Pancreas (tissue), 10 donors: Measurements from ENCODE around the gene BLVRB. TPM values are rescaled to one million over a fixed set of nuclear protein-coding genes. Genes with fewer than 3 reads are reported as not detected.
"Not testable (repeated sequence)": the region's sequence is repeated elsewhere in the genome, so short reads cannot be mapped to it uniquely, and the experiment has no call there.

Experiments
- ATAC-seq, 4 donors: fragments of 200-7000 bp; cut with Tn5 transposase; one replicate each; pipeline versions ENCODE4 v1.8.0 to v1.9.1; 2020; ENCODE audit warnings: mild to moderate bottlenecking in 4 of 4, moderate library complexity in 4 of 4
- DNase-seq, 6 donors: peaks; one replicate each; pipeline ENCODE4 v3.0.0-alpha.2; 2020
- FAIRE-seq: peaks from 2 replicates; lab custom pipeline; 2012; peaks lifted over from hg19 to GRCh38; lab: Jason Lieb, UNC
- H3K27ac ChIP-seq, 4 donors: fragments of 200-600 bp; sonication (generic); 1 replicate in 3 of 4; 2 replicates in 1 of 4; pipeline versions ENCODE4 v1.5.0 to v1.8.0; 2020
- H3K27me3 ChIP-seq, 4 donors: fragments of 200-600 bp; one replicate each; pipeline ENCODE4 v1.8.0; 2021
- H3K36me3 ChIP-seq, 3 donors: fragments of 200-600 bp; sonication (generic) in 1 of 3; one replicate each; pipeline versions ENCODE4 v1.5.0 to v1.8.0; 2020 to 2021
- H3K4me1 ChIP-seq, 3 donors: fragments of 200-600 bp; one replicate each; pipeline ENCODE4 v1.8.0; 2021
- H3K4me3 ChIP-seq, 4 donors: fragments of 200-600 bp; sonication (generic) in 2 of 4; one replicate each; pipeline versions ENCODE4 v1.5.0 to v1.8.0; 2020 to 2021
- H3K9me3 ChIP-seq, 4 donors: fragments of 200-600 bp; one replicate each; pipeline ENCODE4 v1.8.0; 2021
- WGBS, 2 donors: extraction: QIAGEN DNeasy Blood & Tissue Kit; methylation state at CpG; one replicate each; pipeline ENCODE4 v1.1.7; 2013; 5-methylcytosine and 5-hydroxymethylcytosine counted together
- intact Hi-C, 3 donors: fragments of 100-400 bp; cut with DNase I; formaldehyde crosslinking; loops; one replicate each; pipeline versions ENCODE4 v1.11.1 to v1.14.2; 2022
- polyA plus RNA-seq, 2 donors: library from polyadenylated mRNA; stranded (reverse); fragments of 200-250 nt; gene quantifications; one replicate each; pipeline ENCODE4 v1.2.3, GENCODE V29; 2013
- total RNA-seq, 6 donors: library from RNA; stranded (reverse); fragmentation: NEBNext Ultra II Directional in 4 of 6; extraction: Animal tissue kit (Norgen Biotek cat#: 25700) in 4 of 6; gene quantifications; one replicate each; pipeline versions ENCODE4 v1.2.1 to v1.2.4, GENCODE V29; 2021 to 2023
- TF ChIP-seq, protein P1 (sequence below), 4 donors: fragments of 200-600 bp; sonication (generic) in 3 of 4; IDR thresholded peaks; one replicate each; pipeline versions ENCODE4 v1.5.0 to v1.8.0; 2021; ENCODE audit warnings: antibody characterized with exemption in 4 of 4
- donor health status: healthy with polysubstance abuse.
- donor health status: DM: no; HTN: no; CAD: no; lungs with moderate emphysema.
- donor health status: DM: no; HTN: no; CAD: no.
- donor health status: control.
- donor health status: control.
- donor health status: Bipolar disorder and iron deficiency.
- donor health status: DM: yes; HTN: yes; CAD: no.
- donor health status: DM: no; HTN: no; CAD: no.
- donor health status: DM: no; HTN: no; CAD: no.
- donor health status: DM: yes; HTN: yes; CAD: no.

BLVRB gene
- total and polyA plus RNA-seq, 8 donors = 24.1 to 49.4 (median 37.4) TPM

DNA sequence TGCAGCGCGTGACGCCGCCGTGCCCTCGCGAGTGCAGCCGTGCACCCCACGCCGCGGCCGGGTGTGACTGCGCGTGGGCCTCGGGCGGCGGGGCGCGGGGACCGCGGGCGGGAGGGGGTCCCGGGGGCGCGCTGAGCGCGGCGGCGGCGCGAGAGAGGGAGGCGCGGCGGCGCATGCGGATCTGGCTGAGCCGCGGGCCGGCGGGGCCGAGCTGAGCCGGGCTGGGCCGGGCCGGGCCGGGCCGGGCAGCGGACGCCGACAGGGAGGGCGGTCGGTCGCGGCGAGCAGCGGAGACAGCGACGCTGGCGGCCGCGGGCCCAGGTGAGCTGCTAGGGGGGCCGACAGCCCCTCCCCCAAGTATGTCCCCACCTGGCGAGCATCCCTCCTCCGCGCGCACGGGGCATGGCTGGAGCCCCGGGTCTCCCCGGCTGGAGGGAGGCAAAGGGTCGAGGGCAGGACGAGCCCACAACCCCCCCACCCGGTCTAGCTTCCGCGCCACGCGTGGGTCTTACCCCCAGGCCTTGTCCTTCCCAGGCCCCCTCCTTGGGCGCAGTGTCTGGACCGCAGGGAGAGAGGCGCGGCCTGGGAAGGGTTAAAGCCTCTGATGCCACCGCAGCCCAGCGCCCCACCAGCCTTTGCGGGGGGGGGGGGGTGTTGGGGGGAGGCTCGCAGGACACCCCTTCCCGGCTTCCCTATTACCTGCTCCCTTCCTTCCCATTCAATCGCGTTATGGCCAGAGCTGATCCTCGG is 1.6 kb upstream of the BLVRB start, which contains the start of gene SPTBN4:
SPTBN4 (plus strand) TSS at position 17 of the 750 bp plus-strand sequence. CDS start 5,621 bp downstream, outside the sequence.
- intact Hi-C loops = no loop called here
- Histone ChIP-seq H3K9me3 (no peaks in the 10 kb centered on the region), H3K27ac (peak within 1 kb of the TSS; percentile 7 to 89 (median 60)), H3K27me3 (no peaks in the 10 kb centered on the region), H3K4me1 (peaks cover 3 to 19% (median 4%) of the 10 kb centered on the region in 3 donors), H3K36me3 (no peaks in the 10 kb centered on the region), H3K4me3 (peak within 1 kb of the TSS; percentile 18 to 69 (median 35))
- 7 to 15% methylated on average over 22 to 85 of the region's 87 CpGs for WGBS, 2 donors
- TF ChIP-seq, protein P1, sequence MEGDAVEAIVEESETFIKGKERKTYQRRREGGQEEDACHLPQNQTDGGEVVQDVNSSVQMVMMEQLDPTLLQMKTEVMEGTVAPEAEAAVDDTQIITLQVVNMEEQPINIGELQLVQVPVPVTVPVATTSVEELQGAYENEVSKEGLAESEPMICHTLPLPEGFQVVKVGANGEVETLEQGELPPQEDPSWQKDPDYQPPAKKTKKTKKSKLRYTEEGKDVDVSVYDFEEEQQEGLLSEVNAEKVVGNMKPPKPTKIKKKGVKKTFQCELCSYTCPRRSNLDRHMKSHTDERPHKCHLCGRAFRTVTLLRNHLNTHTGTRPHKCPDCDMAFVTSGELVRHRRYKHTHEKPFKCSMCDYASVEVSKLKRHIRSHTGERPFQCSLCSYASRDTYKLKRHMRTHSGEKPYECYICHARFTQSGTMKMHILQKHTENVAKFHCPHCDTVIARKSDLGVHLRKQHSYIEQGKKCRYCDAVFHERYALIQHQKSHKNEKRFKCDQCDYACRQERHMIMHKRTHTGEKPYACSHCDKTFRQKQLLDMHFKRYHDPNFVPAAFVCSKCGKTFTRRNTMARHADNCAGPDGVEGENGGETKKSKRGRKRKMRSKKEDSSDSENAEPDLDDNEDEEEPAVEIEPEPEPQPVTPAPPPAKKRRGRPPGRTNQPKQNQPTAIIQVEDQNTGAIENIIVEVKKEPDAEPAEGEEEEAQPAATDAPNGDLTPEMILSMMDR (IDR thresholded peaks at IDR 0.05) = no peak
- DNase-seq (peak in 5 of 6 donors; percentile 34 to 82 (median 65)), FAIRE-seq (no peak), ATAC-seq (no peak)

DNA sequence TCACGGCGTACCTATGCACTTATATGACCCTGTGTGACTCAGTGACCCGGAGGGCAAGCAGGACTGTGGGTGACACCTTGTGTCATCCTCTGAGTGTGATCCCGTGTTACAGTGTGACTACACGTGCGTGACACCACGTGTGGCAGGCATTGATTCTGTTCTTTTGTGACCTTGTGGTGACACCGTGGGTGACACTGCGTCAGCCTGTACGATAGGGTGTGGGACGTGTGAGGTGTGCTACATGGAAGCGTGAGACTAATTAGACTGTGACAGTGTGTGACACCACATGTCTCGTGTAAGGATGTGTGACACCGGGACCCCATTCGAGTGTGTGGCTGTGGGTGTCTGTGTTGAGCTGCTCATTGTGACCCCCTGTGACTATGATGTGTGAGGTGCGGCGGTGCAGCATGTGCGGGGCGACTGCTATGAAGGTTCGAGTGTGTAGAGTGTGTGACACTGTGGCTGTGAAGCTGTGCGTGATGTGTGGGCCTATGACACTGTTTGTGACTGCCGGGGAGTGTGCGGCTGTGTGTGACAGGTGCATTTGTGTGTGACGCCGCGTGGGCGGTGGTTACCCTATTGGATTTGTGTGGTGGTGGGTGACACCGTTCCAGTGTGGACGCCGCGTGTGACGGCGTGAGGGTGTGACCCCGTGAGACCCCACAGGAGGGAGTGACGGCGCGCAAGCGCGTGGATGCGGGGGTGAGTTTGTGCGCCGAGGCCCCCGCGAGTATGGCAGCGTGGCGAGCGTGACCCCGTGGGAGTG is 857 bp upstream of the BLVRB start:
- ATAC-seq (peak; percentile 1 to 7 (median 4)), DNase-seq (peak; percentile 35 to 74 (median 58))
- peak overlapping the region; percentile 7 to 89 (median 60) for H3K27ac ChIP-seq

DNA sequence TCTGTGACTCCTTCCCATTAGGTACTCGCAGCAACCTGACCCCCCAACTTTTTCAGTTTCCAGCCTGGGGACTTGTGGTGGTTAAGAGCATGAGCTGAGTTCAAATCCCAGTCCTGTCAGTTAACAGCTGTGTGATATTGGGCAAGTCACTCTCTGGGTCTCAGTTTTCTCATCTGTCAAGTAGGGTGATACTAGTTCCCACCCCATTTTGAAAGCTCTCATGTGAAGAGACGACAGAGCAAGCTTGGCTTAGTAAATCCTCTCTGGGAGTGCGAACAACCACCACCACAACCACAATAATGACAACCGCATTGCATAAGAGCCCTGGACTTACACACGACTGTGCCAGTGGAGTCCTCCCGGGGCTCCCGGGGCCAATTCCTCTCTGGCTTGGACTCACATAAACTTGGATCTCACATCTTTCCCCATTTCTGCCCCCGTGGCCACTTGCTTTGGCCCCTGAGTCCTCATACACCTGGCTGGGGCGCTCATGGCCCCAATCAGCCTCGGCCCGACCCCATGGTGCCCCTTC is 454 bp downstream of the BLVRB start:
- FAIRE-seq (no peak), ATAC-seq (peak; percentile 16 to 34 (median 26))

More for the DNA sequence above, 857 bp upstream of the BLVRB start:
- intact Hi-C loops = no loop called here
- Histone ChIP-seq H3K4me3 (peak overlapping the region; percentile 18 to 69 (median 35)), H3K4me1 (peaks cover 3 to 19% (median 4%) of the 10 kb centered on the region in 3 donors), H3K9me3 (no peaks in the 10 kb centered on the region), H3K27me3 (no peaks in the 10 kb centered on the region), H3K36me3 (no peaks in the 10 kb centered on the region)
- WGBS, 2 donors = 4 to 6% methylated on average over 48 of the region's 48 CpGs
- FAIRE-seq = no peak
- TF ChIP-seq, protein P1 (IDR thresholded peaks at IDR 0.05) = no peak

DNA sequence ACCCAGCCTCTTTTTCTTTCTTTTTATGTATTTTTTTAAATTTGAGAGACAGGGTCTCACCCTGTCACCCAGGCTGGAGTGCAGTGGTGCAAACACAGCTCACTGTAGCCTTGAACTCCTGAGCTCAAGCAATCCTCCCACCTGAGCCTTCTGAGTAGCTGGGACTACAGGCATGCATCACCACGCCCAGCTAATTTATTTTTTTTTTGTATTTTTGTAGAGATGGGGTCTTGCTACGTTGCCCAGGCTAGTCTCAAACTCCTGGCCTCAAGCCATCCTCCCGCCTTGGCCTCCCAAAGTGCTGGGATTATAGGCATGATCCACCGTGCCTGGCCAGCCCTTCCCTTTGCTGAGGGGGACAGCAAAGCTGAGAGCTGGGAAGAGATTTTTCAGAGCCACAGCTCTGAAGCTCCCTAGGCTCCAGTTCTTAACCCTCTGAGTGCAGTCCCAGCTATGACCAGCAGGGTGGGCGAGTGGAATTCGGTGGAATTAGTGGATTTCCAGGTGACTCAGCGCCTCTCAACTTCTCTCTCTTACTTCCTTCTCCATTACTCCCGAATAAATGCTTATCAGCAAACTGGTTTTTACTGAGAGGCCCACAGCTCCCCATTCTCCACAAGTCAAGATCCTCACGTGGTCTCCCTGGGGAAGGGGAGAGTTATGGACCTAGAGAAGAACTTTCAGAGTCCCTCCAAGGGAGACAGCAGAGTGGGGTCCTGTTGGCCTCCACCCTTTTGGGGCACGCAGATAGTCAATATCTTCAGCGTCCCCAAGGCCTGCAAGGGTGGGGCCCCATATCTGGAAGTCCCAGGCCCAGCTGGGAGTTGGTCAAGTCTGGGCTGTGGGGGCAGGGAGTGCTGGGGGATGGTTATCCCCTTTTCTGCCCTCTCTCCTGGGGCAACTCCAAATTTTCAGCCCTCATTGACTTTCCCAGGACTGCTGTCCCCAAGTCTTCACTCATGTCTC is 1.2 kb downstream of the BLVRB start:
- no peaks in the 10 kb centered on the region for H3K36me3 ChIP-seq
- intact Hi-C loops = no loop called here
- TF ChIP-seq, protein P1 (IDR thresholded peaks at IDR 0.05) = peak; percentile 66 to 92 (median 88)
- H3K4me1 ChIP-seq = peaks cover 3 to 19% (median 4%) of the 10 kb centered on the region in 3 donors
- H3K27me3 ChIP-seq = no peaks in the 10 kb centered on the region
- ATAC-seq (peak; percentile 51 to 71 (median 60)), FAIRE-seq (no peak), DNase-seq (peak; percentile 82 to 97 (median 90))
- WGBS, 2 donors = 17 to 20% methylated on average over 11 of the region's 11 CpGs
- H3K9me3 ChIP-seq = no peaks in the 10 kb centered on the region
- peak overlapping the region; percentile 57 to 91 (median 88) for H3K27ac ChIP-seq
- peak overlapping the region; percentile 50 to 77 (median 62) for H3K4me3 ChIP-seq

More for the DNA sequence above, 454 bp downstream of the BLVRB start:
- Histone ChIP-seq H3K27ac (peak overlapping the region; percentile 57 to 91 (median 88)), H3K4me3 (peak overlapping the region; percentile 50 to 77 (median 62)), H3K27me3 (no peaks in the 10 kb centered on the region), H3K4me1 (peaks cover 3 to 19% (median 4%) of the 10 kb centered on the region in 3 donors), H3K9me3 (no peaks in the 10 kb centered on the region), H3K36me3 (no peaks in the 10 kb centered on the region)
- TF ChIP-seq, protein P1 (IDR thresholded peaks at IDR 0.05) = no peak
- 9 to 12% methylated on average over 11 of the region's 11 CpGs for WGBS, 2 donors
- DNase-seq = no peak
- intact Hi-C loops = no loop called here

DNA sequence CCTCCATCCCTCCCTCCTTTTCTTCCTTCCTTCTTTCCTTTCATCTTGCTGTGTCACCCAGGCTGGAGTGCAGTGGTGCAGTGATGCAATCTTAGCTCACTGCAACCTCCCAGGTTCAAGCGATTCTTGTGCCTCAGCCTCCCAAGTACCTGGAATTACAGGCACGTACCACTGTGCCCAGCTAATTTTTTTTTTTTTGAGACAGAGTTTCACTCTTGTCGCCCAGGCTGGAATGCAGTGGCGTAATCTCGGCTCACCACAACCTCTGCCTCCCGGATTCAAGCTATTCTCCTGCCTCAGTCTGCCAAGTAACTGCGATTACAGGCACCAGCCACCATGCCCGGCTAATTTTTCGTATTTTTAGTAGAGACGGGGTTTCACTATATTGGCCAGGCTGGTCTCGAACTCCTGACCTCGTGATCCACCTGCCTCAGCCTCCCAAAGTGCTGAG is 1.9 kb downstream of the BLVRB start:
- ATAC-seq, intact Hi-C loops, H3K4me3 ChIP-seq, H3K36me3 ChIP-seq, FAIRE-seq, H3K9me3 ChIP-seq, H3K27me3 ChIP-seq: not testable (repeated sequence)
- peaks cover 3 to 19% (median 4%) of the 10 kb centered on the region in 3 donors for H3K4me1 ChIP-seq
- DNase-seq = peak in 1 of 6 donors; percentile 7
- H3K27ac ChIP-seq = peak overlapping the region in 2 of 4 donors; percentile 89 to 91
- WGBS, 2 donors = 62 to 75% methylated on average over 12 of the region's 12 CpGs
